ENCODE measurements around the gene PLIN5.
"Not testable (repeated sequence)": the region's sequence is repeated elsewhere in the genome, so short reads cannot be mapped to it uniquely, and the experiment has no call there.

The PLIN5 gene

GRCh38 chr19:4547303-4548237 is 12.5 kb upstream of the PLIN5 start:
- TF ChIP-seq, protein P1, sequence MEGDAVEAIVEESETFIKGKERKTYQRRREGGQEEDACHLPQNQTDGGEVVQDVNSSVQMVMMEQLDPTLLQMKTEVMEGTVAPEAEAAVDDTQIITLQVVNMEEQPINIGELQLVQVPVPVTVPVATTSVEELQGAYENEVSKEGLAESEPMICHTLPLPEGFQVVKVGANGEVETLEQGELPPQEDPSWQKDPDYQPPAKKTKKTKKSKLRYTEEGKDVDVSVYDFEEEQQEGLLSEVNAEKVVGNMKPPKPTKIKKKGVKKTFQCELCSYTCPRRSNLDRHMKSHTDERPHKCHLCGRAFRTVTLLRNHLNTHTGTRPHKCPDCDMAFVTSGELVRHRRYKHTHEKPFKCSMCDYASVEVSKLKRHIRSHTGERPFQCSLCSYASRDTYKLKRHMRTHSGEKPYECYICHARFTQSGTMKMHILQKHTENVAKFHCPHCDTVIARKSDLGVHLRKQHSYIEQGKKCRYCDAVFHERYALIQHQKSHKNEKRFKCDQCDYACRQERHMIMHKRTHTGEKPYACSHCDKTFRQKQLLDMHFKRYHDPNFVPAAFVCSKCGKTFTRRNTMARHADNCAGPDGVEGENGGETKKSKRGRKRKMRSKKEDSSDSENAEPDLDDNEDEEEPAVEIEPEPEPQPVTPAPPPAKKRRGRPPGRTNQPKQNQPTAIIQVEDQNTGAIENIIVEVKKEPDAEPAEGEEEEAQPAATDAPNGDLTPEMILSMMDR (IDR thresholded peaks at IDR 0.05; ENCODE audit: control extremely low read depth, extremely low read depth, low read depth, missing control alignments) = peak; percentile 40
- DNase-seq (ENCODE audit: extremely low spot score) = no peak
- CTCF ChIA-PET = interaction anchor here (0.7 to 1.9 kb wide), 9 partner anchors 12 to 281 kb away, joined by 3 to 10 read pairs (median 3); partner anchors contain the start of gene PLIN5
- POLR2A ChIA-PET = no interaction called here

DNA sequence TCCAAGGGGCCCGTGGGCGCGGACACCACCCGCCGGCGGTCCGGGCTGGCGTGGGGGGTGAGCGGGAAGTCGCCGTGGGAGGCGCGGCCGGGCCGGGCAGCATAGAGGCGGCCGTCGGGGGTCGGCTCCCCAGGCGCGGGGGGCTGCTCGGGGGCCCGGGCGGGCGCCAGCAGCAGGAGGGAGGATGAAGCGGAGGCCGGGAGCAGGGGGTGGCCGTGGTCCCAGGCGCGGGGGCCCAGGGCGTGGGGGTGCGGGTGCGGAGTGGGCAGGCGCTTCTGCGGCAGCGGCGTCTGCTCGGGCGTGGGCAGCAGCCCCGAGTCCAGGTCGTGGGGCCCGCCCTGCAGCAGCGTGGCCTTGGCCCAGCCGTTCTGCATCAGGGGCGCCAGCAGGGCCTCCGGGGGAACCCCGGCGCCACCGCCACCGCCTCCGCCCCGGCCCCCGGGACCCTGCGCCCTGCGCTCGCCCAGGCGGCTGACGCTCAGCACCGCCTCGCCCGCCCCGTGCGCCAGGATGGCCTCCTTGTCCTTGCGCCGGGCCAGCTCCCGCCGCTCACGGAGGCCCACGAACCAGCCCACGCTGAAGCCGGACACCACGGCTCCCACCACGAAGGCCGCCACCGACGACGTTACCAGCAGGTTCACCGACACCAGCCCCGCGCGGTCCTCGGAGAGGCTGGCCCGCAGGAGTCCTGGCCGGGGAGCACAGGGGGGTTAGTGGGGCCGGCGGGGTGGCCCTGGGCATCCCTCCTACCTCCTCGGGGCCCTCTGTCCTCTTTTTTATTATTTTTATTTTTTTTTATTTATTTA is 9.0 kb upstream of the PLIN5 start:
- DNase-seq (ENCODE audit: extremely low spot score) = no peak
- TF ChIP-seq, protein P1 (IDR thresholded peaks at IDR 0.05; ENCODE audit: control extremely low read depth, extremely low read depth, low read depth, missing control alignments) = no peak
- ChIA-PET POLR2A (no interaction called here), CTCF (no interaction called here)

DNA sequence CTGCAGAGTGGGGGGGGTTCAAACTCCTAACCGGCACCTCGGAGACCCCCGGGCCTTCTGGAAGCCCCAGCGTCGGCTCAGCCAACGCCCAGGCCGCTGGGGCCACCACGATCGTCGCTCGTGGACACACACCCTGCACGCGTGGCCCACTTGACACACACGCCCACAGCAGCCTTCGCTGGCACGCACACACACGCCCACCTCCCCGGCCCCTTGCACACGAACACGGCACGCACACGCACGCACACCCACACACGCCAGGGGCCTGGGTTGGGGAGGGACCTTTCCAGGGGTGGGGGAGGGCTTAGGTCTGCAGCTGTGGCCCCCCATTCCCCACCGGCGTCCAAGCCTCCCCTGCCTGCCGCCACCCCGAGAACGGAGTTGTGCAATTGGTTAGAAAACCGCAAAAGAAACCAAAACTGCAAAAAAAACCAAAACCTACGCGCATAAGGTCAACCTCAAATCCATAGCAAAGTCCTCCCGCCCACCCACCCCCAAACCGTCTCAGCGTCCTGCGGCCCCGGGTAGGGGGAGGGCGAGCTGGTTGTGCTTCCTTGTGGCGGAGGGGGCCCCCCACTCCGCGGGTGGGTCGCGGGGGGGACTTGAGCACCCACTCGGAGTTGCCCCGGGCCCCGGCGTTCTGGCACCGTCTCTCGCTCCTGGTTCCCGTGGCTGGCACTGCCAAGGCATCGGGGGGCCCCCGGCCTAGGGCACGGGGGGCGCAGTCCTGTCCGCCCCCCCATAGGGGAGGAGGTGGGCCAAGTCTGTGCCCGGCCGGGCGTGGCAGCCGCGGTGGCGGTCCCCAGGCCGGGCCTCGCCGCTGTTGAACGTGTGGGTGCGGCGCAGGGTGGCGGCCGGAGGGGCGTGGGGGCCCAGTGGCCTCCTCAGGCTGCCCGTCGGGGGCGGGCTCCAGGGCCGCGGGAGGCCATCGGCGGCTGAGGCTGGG is 8.1 kb upstream of the PLIN5 start:
- TF ChIP-seq, protein P1 (IDR thresholded peaks at IDR 0.05; ENCODE audit: control extremely low read depth, extremely low read depth, low read depth, missing control alignments) = no peak
- DNase-seq (ENCODE audit: extremely low spot score) = no peak
- POLR2A ChIA-PET = no interaction called here
- CTCF ChIA-PET = interaction anchor here (1.5 kb wide), 1 partner anchor 93 kb away, joined by 5 read pairs; no protein-coding TSS in a partner anchor

DNA sequence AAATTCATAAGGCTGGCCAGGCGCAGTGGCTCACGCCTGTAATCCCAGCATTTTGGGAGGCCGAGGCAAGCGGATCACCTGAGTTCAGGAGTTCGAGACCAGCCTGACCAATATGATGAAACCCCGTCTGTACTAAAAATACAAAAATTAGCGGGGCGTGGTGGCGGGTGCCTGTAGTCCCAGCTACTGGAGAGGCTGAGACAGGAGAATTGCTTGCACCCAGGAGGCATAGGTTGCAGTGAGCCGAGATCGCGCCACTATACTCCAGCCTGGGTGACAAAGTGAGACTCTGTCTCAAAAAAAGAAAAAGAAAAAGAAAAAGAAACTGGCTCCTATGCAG is 6.8 kb upstream of the PLIN5 start:
- CTCF ChIA-PET = interaction anchor here (1.5 to 4.8 kb wide), 2 partner anchors 17 to 94 kb away, joined by 5 to 35 read pairs; no protein-coding TSS in a partner anchor
- DNase-seq (ENCODE audit: extremely low spot score); POLR2A ChIA-PET: not testable (repeated sequence)

DNA sequence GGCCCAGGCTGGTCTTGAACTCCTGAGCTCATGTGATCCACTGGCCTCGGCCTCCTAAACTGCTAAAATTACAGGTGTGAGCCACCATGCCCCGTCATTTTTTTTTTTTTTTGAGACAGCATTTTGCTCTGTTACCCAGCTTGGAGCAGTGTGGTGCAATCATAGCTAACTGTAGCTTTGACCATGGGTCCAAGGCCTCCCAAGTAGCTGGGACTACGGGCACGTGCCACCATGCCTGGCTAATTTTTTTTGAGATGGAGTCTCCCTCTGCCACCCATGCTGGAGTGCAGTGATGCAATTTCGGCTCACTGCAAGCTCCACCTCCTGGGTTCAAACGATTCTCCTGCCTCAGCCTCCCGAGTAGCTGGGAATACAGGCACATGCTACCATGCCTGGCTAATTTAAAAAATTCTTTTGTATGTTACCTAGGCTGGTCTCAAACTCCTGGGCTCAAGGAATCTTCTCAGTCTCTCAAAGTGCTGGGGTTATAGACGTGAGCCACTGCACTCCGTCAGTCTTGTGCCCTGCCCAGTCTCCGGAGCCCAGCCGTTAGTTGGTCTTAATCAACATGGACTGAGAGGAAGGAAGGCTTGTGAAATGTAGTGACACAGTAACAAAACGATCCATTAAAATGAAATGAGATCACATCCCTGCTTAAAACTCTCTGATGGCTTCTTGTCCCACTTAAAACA is 6.2 kb upstream of the PLIN5 start:
- POLR2A ChIA-PET = interaction anchor here (0.6 kb wide), 1 partner anchor 250 kb away, joined by 4 read pairs; the partner anchor contains the start of gene FEM1A

More for the DNA sequence above, 6.2 kb upstream of the PLIN5 start:
- no peak for DNase-seq (ENCODE audit: extremely low spot score)
- CTCF ChIA-PET = interaction anchor here (1.1 to 4.8 kb wide), 3 partner anchors 17 to 95 kb away, joined by 3 to 35 read pairs (median 4); no protein-coding TSS in a partner anchor
- TF ChIP-seq, protein P1 (IDR thresholded peaks at IDR 0.05; ENCODE audit: control extremely low read depth, extremely low read depth, low read depth, missing control alignments) = no peak

Measured in GM10248 (cell line).